NB4 (cell line): ENCODE measurements around the gene HNF1B.

Experiments used
- MAX ChIP-seq: IDR thresholded peaks from 2 replicates; pipeline ENCODE4 v1.6.1; 2011; ENCODE audit warnings: low read depth, low read length
- POLR2A ChIP-seq: IDR thresholded peaks from 2 replicates; pipeline ENCODE4 v1.6.1; 2011; ENCODE audit warnings: mild to moderate bottlenecking; ENCODE audit not compliant: insufficient read length; ENCODE audit errors: extremely low read depth
- TF ChIP-seq, protein P1 (sequence below): IDR thresholded peaks from one replicate; pipeline ENCODE4 v1.5.1; 2012; ENCODE audit warnings: low read depth, low read length

DNA sequence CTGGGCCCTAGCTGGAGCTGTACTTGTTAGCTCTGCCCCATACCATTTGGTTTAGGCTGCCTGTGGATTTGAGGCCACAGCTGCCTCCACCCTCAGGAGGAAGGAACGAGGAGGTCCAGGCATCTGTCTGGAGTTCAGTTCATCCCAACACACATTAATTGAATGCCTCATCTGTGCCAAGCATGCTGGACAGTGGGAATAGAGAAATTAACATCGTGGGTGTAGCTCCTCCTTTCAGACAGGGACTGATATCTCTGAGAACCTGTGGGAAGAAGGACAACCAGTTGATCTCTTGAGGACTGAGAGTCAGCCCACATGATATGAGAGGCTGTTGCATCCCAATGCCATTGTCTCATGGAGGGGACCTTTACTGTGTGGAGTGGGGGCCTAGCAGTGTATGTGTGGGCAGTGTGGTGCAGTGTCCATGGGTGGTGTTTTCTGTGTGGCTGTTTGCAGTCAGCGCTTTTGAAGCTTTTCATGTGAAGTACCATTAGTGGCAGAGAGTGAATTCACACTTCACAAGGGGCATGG lies 72.2 kb downstream of the HNF1B start:
- TF ChIP-seq POLR2A (no peak), MAX (no peak)
- TF ChIP-seq, protein P1, sequence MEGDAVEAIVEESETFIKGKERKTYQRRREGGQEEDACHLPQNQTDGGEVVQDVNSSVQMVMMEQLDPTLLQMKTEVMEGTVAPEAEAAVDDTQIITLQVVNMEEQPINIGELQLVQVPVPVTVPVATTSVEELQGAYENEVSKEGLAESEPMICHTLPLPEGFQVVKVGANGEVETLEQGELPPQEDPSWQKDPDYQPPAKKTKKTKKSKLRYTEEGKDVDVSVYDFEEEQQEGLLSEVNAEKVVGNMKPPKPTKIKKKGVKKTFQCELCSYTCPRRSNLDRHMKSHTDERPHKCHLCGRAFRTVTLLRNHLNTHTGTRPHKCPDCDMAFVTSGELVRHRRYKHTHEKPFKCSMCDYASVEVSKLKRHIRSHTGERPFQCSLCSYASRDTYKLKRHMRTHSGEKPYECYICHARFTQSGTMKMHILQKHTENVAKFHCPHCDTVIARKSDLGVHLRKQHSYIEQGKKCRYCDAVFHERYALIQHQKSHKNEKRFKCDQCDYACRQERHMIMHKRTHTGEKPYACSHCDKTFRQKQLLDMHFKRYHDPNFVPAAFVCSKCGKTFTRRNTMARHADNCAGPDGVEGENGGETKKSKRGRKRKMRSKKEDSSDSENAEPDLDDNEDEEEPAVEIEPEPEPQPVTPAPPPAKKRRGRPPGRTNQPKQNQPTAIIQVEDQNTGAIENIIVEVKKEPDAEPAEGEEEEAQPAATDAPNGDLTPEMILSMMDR = no peak
